SK-N-MC (cell line): ENCODE results near the gene POLD2.

Experiments used
- EZH2 ChIP-seq: fragments of 200-600 bp; sonication (generic); IDR thresholded peaks from one replicate; pipeline ENCODE4 v1.6.1; 2017; ENCODE audit warnings: antibody characterized with exemption
- FOXP2 ChIP-seq: optimal IDR thresholded peaks from 2 replicates; pipeline ENCODE3; 2011; ENCODE audit warnings: mild to moderate bottlenecking, moderate library complexity; ENCODE audit not compliant: insufficient read depth; ENCODE audit errors: extremely low read length, control extremely low read depth
- POLR2AphosphoS5 ChIP-seq: IDR thresholded peaks from 2 replicates; pipeline ENCODE4 v1.6.1; 2012; ENCODE audit warnings: mild to moderate bottlenecking, low read depth, low read length, borderline replicate concordance

DNA sequence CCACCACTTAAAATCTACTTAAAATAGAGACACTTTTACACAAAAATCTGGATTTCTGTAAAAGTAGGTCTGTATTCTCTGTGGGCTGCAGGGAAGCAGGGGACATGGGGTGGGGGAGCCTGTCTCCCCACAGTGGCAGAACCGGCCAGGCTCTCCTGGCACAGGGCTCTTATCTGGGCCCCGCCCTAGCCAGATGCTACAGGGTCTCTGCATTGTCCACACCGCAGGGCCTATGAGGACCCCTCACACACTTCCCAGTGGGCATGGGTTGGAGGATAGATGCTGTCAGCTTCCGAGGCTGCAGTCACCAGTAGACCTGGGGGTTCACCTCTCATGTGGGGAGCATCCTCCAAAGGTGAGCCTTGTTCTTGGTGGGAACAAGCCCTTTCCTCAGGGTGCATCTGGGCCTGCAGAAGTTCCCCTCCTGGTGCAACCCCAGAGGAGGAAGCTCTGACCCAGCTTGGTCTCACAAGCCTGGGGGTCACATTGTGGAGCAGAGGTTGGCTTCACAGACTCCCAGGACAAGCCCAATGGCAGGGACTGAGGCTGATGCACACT, 33.2 kb upstream of the POLD2 start:
- no peak for TF ChIP-seq EZH2
- no peak for TF ChIP-seq POLR2AphosphoS5
- TF ChIP-seq FOXP2, result no peak
